Mesenteric fat pad (tissue), 1 donor: Measurements from ENCODE around the gene PACSIN3. TPM values are rescaled to one million over a fixed set of nuclear protein-coding genes. Genes with fewer than 3 reads are reported as not detected.
"Not testable (repeated sequence)": the region's sequence is repeated elsewhere in the genome, so short reads cannot be mapped to it uniquely, and the experiment has no call there.

ENCODE experiments used
- DNase-seq: peaks from one replicate; pipeline ENCODE4 v3.0.0-alpha.2; 2020; ENCODE audit warnings: low spot score
- total RNA-seq: library from RNA; stranded (reverse); fragmentation: NEBNext Ultra II Directional; extraction: Animal tissue kit (Norgen Biotek cat#: 25700); gene quantifications from one replicate; pipeline ENCODE4 v1.2.1, GENCODE V29; 2021
- donor health status: DM: yes; HTN: yes; CAD: no.

Gene PACSIN3
- total RNA-seq, 1 donor from 2014 or later = 14.9 TPM

- not testable (repeated sequence) for DNase-seq
Observed at GRCh38 chr11:47198161-47198560, 11.9 kb upstream of the PACSIN3 start.

GRCh38 chr11:47192111-47192510 lies 5.9 kb upstream of the PACSIN3 start:
- DNase-seq = no peak

DNA sequence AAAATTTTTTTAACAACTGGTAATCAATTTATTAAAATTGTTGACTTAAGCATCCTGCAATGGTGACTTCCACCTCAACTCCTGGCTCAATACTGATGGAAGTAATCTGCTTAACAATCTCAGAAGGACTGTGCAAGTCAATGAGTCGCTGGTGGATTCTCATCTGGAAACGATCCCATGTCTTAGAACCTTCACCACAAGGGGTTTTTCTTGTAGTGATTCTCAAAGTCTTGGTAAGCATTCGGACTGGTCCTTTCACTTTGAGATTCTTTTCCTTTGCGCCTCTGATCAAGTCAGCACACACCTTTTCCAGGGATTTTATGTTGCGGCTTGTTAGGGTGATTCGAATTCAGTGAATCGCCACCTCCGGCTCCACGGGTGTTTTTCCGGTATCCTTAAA lies 4.9 kb upstream of the PACSIN3 start:
- DNase-seq = not testable (repeated sequence)

GRCh38 chr11:47189100-47189834 lies 3.0 kb upstream of the PACSIN3 start:
- DNase-seq = no peak

DNA sequence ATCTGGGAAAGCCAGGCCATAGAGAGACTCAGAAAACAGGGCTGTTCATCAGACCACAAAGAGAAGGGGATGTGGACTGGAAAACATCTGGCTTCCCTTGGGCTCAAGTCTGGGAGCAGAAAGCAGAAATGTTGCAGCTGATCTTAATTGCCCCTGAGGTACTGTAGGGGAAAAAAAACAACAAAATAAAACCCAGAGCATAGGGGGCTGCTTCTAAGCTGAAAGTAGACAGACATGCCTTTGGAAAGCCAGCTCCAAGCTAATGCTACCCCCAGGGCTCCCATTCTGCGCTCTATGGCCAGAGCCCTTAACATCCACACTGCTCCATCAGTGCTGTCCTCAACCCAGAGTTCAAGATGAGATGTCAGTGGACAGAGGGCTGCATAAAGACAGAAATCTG lies 2.0 kb upstream of the PACSIN3 start:
- no peak for DNase-seq

DNA sequence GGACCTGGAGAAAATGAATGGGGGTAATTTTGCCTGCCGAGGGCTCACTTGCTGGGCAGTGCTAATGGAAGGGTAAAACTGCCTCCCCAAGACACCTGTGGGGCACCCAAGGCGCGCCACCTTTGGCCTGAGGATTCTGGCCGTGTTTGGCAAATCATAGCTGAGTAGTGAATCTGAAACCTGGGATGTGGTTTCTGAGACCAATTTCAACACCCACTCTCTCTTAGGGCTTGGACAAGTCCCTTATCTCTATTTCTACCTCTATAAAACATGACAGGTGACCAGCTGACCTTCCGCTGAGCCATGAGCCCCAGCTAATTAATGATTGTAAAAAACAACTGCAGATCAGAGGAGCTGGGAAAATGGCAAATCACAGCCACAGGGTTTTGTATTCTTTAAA lies 1.5 kb upstream of the PACSIN3 start:
- DNase-seq = no peak

GRCh38 chr11:47186700-47187695 lies 764 bp upstream of the PACSIN3 start:
- no peak for DNase-seq

GRCh38 chr11:47185305-47186075 lies 744 bp downstream of the PACSIN3 start:
- no peak for DNase-seq

GRCh38 chr11:47184711-47185304 lies 1.4 kb downstream of the PACSIN3 start:
- DNase-seq = no peak

DNA sequence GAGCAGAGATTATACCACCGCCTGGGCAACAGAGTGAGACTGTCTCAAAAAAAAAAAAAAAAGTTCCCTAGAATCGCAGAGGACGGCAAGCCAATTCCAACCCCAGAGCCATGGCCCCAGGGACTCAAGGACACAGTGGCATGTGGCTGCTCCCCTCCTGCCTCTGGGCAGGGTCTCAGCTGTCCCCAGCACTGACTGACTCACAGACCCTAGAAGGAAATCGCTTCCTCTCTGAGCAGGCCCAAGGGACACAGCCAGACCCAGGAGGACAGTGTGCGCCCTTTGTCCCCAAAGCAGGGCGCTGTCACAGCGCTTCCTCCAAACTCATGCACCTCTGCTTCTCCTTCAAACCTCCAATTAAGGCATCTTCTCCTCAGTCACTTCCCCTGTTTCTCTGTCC lies 2.3 kb downstream of the PACSIN3 start:
- no peak for DNase-seq

GRCh38 chr11:47183031-47183856 lies 3.0 kb downstream of the PACSIN3 start:
- no peak for DNase-seq

DNA sequence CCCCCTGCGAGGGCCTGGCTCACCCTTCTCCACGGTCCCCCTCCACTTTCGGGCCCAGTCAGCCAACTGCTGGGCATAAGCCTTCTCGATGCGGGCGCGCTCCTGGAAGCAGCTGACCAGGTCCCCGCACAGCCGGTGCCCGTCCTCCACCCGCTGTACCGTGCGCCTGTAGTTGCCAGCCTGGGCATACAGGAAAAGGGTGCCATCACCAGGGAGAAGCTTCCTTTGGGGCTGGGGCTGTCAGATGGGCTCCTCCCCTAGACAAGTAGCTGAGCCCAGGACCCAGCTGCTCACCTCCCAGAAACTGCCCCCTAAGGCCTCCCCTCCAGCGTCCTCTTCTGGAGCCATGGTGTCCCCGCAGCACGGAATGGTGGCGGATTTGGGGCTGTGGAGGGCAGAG lies 3.9 kb downstream of the PACSIN3 start:
- DNase-seq = no peak

- DNase-seq = no peak
Observed at GRCh38 chr11:47181271-47181670, 5.0 kb downstream of the PACSIN3 start.

GRCh38 chr11:47180006-47180787 lies 6.0 kb downstream of the PACSIN3 start:
- DNase-seq = no peak

DNA sequence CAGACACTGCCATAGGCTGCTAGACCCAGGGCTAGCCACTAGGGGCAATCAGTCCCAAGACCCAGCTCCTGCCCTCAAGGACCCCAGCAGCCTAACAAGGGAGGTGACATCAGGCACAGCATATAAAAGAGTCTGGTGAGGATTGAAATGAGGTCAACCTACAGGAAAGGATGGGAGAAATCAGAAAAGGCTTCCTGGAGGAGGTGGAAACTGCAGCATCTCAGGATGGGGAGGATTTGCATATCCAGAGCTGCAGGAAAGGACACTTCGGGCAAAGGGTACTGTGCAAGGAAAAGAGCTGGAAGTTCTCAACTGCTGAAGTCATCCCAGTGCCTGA lies 6.6 kb downstream of the PACSIN3 start:
- no peak for DNase-seq

GRCh38 chr11:47178737-47179654 lies 7.2 kb downstream of the PACSIN3 start:
- no peak for DNase-seq

DNA sequence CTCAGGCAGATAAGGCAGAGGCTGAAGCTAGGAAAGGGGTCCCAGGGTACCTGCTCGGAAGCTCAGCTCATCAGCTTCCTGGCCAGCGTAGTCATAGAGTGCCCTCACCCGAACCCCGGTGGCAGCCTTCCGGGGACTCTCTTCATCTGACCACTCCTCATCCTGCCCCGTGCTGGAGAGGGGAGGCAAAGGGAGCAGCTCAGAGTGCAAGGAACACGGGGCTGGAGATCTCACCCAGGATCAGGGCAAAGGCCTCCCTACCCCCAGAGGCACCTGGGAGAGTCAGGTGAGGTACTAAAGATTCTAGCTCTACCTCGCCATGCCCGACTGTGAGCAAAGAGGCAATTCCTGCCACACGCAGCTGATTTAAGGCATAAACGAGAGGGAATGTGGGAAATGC lies 7.9 kb downstream of the PACSIN3 start:
- DNase-seq = no peak

DNA sequence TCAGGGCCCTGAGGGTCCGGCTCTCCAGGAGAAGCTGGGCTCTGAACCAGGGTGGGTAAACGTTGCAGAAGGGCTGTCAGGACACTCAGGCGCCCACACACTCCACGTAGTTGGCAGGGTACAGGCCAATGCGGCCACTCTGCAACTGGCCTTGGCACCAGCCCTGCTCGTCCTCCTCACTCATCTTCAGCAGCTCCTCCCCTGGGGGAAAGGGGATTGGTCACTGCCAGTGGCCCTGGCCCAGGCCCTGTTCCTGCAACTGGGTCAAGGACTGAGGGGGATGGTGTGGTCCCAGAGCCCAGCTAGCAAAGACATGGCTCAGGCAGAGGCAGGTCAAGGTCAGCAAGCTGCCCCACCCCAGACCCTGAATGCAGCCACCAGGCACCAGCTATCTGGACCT lies 8.4 kb downstream of the PACSIN3 start:
- DNase-seq = no peak
